Thyroid gland (tissue), 4 donors: ENCODE results near the gene CYB561D1. TPM values are rescaled to one million over a fixed set of nuclear protein-coding genes. Genes with fewer than 3 reads are reported as not detected.

ENCODE experiments used
- DNase-seq, 2 donors: peaks; one replicate each; pipeline ENCODE4 v3.0.0-alpha.2; 2019
- H3K27ac ChIP-seq, 3 donors: fragments of 200-600 bp; sonication (generic); 1 replicate in 2 of 3; 2 replicates in 1 of 3; pipeline ENCODE4 v1.5.1; 2016 to 2019; ENCODE audit warnings: mild to moderate bottlenecking in 1 of 3, moderate library complexity in 1 of 3
- H3K27me3 ChIP-seq: fragments of 200-600 bp; sonication (generic); one replicate; pipeline ENCODE4 v1.5.1; 2019
- H3K36me3 ChIP-seq, 2 donors: fragments of 200-600 bp; sonication (generic); one replicate each; pipeline ENCODE4 v1.5.1; 2016 to 2019
- H3K4me1 ChIP-seq, 2 donors: fragments of 200-600 bp; sonication (generic); one replicate each; pipeline ENCODE4 v1.5.1; 2017 to 2019
- H3K4me3 ChIP-seq, 3 donors: fragments of 200-600 bp; sonication (generic); replicated peaks in 1 of 3; 1 replicate in 2 of 3; 2 replicates in 1 of 3; pipeline ENCODE4 v1.5.1; 2016; ENCODE audit warnings: mild to moderate bottlenecking in 1 of 3
- H3K9me3 ChIP-seq: fragments of 200-600 bp; sonication (generic); one replicate; pipeline ENCODE4 v1.5.1; 2017
- POLR2A ChIP-seq, 2 donors: fragments of 450-650 bp; IDR thresholded peaks; one replicate each; pipeline ENCODE4 v1.6.1; 2017; ENCODE audit warnings: antibody characterized with exemption in 2 of 2, mild to moderate bottlenecking in 2 of 2, moderate library complexity in 1 of 2
- WGBS, 2 donors: methylation state at CpG; one replicate each; pipeline ENCODE4 v1.1.5; 2017; 5-methylcytosine and 5-hydroxymethylcytosine counted together
- intact Hi-C: fragments of 100-400 bp; cut with DNase I; formaldehyde crosslinking; loops from one replicate; pipeline ENCODE4 v1.15.1; 2023
- total RNA-seq, 4 donors: library from RNA; depleted of rRNA; stranded (reverse); fragments of >200 nt; gene quantifications; one replicate each; pipeline ENCODE4 v1.2.3, GENCODE V29; 2016
- TF ChIP-seq, protein P1 (sequence below), 6 experiments: fragments of 200-600 bp in 3 of 6; fragments of 450-650 bp in 3 of 6; sonication (generic) in 3 of 6; IDR thresholded peaks; one replicate each; pipeline ENCODE4 v1.5.1; 2016 to 2019; ENCODE audit warnings: antibody characterized with exemption in 6 of 6, mild to moderate bottlenecking in 2 of 6, inconsistent platforms in 1 of 6, moderate library complexity in 1 of 6

The CYB561D1 gene
- total RNA-seq, 4 donors from 2014 or later, result 8.1 to 16.0 (median 12.2) TPM

DNA sequence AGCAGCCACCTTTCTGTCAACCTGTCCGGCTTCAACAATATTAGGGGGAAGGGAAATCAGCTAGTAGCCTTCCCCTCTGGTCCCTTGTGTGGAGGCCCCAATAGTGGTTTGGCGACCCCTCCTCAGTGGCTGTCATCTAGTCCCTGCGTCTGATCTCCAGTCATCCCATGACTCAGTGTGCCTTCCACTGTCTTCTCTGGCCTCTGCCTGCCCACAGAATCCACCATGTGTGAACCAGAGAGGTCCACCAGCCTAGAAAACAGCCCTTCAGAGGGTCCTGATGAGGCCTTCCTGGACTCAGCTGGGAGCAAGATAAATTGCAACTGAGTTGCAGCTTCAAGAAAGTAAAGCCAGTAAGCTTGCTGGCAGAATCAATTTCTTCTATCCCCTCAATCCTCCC is 14.0 kb upstream of the CYB561D1 start:
- WGBS, 2 donors, result 80 to 82% methylated on average over 3 of the region's 3 CpGs
- Histone ChIP-seq H3K27me3 (no peaks in the 10 kb centered on the region), H3K27ac (no peak overlapping the region), H3K9me3 (no peaks in the 10 kb centered on the region), H3K36me3 (no peaks in the 10 kb centered on the region), H3K4me3 (no peak overlapping the region), H3K4me1 (peaks cover 12% of the 10 kb centered on the region in 2 donors)
- TF ChIP-seq POLR2A (IDR thresholded peaks at IDR 0.05), result no peak
- intact Hi-C loops, result loop anchor here (10.0 kb wide), 1 partner anchor 225 kb away; no protein-coding TSS in a partner anchor
- no peak for DNase-seq

DNA sequence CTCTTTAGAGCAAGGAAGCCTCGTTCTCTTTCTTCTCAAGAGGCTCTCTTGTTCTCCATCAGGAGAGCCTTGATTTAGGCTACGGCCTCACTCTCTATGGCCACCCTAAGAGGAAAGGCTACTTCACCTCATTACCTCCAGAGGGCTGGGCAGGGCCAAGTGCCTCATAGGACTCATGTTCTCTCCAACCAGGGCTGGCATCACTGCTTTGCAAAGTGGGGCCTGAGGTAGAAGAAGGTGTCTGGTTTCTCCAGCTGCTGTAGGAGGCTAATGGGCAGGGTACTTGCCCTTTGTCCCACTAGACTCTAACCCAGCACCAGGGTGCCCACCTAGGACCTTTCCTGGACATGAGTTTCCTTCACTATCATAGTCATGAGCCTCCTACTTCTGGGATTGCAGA is 12.2 kb upstream of the CYB561D1 start:
- H3K9me3 ChIP-seq, result no peaks in the 10 kb centered on the region
- no peak overlapping the region for H3K4me3 ChIP-seq
- peaks cover 12 to 16% of the 10 kb centered on the region in 2 donors for H3K4me1 ChIP-seq
- TF ChIP-seq POLR2A (IDR thresholded peaks at IDR 0.05), result no peak
- TF ChIP-seq, protein P1, sequence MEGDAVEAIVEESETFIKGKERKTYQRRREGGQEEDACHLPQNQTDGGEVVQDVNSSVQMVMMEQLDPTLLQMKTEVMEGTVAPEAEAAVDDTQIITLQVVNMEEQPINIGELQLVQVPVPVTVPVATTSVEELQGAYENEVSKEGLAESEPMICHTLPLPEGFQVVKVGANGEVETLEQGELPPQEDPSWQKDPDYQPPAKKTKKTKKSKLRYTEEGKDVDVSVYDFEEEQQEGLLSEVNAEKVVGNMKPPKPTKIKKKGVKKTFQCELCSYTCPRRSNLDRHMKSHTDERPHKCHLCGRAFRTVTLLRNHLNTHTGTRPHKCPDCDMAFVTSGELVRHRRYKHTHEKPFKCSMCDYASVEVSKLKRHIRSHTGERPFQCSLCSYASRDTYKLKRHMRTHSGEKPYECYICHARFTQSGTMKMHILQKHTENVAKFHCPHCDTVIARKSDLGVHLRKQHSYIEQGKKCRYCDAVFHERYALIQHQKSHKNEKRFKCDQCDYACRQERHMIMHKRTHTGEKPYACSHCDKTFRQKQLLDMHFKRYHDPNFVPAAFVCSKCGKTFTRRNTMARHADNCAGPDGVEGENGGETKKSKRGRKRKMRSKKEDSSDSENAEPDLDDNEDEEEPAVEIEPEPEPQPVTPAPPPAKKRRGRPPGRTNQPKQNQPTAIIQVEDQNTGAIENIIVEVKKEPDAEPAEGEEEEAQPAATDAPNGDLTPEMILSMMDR (IDR thresholded peaks at IDR 0.05), result no peak
- no peaks in the 10 kb centered on the region for H3K36me3 ChIP-seq
- no peak for DNase-seq
- 73 to 82% methylated on average over 2 of the region's 2 CpGs for WGBS, 2 donors
- no peak overlapping the region for H3K27ac ChIP-seq
- H3K27me3 ChIP-seq, result no peaks in the 10 kb centered on the region
- intact Hi-C loops, result loop anchor here (10.0 kb wide), 1 partner anchor 227 kb away; no protein-coding TSS in a partner anchor

DNA sequence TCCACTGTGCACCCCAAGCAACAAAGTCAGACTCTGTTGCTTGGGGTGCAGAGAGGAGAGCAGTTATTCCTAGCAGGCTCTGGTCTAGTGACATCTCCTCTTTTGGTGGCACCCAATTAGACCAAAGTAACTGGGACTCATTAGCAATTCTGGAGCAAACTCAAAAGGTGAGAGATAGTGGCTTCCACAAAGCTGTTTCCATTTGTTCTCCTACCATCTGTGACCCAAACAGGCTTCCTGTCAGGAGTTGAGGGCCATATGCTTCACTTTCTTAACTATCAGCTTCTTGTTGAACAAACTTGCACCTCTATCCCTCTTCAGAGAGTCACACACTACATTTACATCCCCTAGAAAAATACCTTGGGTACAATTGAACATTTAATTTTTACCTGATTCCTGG is 11.7 kb upstream of the CYB561D1 start:
- H3K4me3 ChIP-seq, result no peak overlapping the region
- H3K27ac ChIP-seq, result no peak overlapping the region
- peaks cover 12 to 16% of the 10 kb centered on the region in 2 donors for H3K4me1 ChIP-seq
- no peaks in the 10 kb centered on the region for H3K9me3 ChIP-seq
- TF ChIP-seq, protein P1 (IDR thresholded peaks at IDR 0.05), result no peak
- no peak for TF ChIP-seq POLR2A (IDR thresholded peaks at IDR 0.05)
- no peak for DNase-seq
- intact Hi-C loops, result loop anchor here (10.0 kb wide), 1 partner anchor 227 kb away; no protein-coding TSS in a partner anchor
- H3K36me3 ChIP-seq, result no peaks in the 10 kb centered on the region
- H3K27me3 ChIP-seq, result no peaks in the 10 kb centered on the region

GRCh38 chr1:109482791-109483671 is 10.9 kb upstream of the CYB561D1 start:
- peak in 1 of 2 donors; percentile 37 for DNase-seq
- Histone ChIP-seq H3K36me3 (no peaks in the 10 kb centered on the region), H3K4me3 (peak overlapping the region; percentile 11 to 43 (median 31)), H3K9me3 (no peaks in the 10 kb centered on the region), H3K27ac (no peak overlapping the region), H3K27me3 (no peaks in the 10 kb centered on the region), H3K4me1 (peaks cover 12 to 16% of the 10 kb centered on the region in 2 donors)
- intact Hi-C loops, result loop anchor here (10.0 kb wide), 1 partner anchor 228 kb away; no protein-coding TSS in a partner anchor
- WGBS, 2 donors, result 12 to 13% methylated on average over 29 of the region's 29 CpGs
- TF ChIP-seq POLR2A (IDR thresholded peaks at IDR 0.05), result no peak
- TF ChIP-seq, protein P1 (IDR thresholded peaks at IDR 0.05), result no peak

DNA sequence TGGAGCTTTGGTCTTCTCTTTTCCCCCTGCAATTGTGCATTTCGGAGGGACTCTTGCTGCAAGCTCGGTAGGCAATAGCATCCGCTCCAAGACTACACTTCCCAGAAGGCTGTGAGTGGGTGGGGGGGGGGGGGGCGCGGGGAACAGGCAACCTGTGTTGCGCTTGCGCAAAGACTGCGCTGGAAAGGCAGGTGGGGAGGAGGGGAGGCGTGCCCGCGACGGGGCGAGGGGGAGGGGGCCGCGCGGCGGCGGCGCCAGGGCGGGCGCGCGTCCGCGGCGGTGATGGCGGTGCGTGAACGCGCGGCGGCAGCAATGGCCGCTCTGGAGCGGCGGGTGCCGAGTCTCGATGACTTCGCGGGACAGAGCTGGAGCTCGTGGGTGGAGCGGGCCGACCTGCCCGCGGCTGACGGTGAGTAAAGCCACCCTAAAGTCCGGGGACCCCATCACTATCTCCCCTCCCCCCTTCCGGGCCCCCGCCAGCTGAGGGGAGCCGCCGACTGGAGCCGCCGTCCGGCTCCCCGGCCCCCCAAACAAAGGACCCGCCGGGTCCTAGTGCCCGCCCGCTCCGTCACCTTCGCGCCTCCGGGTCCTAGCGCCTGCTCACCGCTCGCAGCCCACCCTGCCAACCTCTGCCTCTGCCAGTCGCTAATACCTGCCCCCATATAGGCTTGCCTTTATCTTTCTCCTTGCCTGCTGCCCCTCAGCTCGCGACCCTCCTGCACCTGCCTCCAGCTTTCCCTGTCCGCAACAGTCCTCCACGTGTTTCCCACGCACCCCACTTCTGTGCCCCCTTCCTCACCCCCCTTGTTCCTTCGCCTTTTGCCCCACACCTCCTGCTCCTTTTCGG is 10.0 kb upstream of the CYB561D1 start, which contains the start of gene ATXN7L2:
Gene ATXN7L2, plus strand, starts transcription at position 234 of the 847 bp plus-strand sequence. Its CDS starts 49 bp downstream, at position 283.
- no peaks in the 10 kb centered on the region for H3K9me3 ChIP-seq
- 1% methylated on average over 18 to 46 of the region's 73 CpGs for WGBS, 2 donors
- H3K4me3 ChIP-seq, result peak within 1 kb of the TSS; percentile 38 to 59 (median 43)
- no peaks in the 10 kb centered on the region for H3K27me3 ChIP-seq
- DNase-seq, result peak; percentile 90 to 92
- peak within 1 kb of the TSS; percentile 91 to 99 (median 94) for H3K27ac ChIP-seq
- intact Hi-C loops, result loop anchor here (10.0 kb wide), 1 partner anchor 229 kb away; no protein-coding TSS in a partner anchor
- peaks cover 12 to 16% of the 10 kb centered on the region in 2 donors for H3K4me1 ChIP-seq
- TF ChIP-seq, protein P1 (IDR thresholded peaks at IDR 0.05), result peak in 1 of 6 experiments; percentile 30
- TF ChIP-seq POLR2A (IDR thresholded peaks at IDR 0.05), result peak in 1 of 2 donors; percentile 70
- H3K36me3 ChIP-seq, result peaks cover 0 to 3% of the 10 kb centered on the region in 2 donors
